DOHH2 (cell line): ENCODE data around the gene CD209.

Experiments
- CTCF ChIP-seq: fragments of 200-600 bp; sonication (generic); IDR thresholded peaks from one replicate; pipeline ENCODE4 v1.5.1; 2014; ENCODE audit warnings: antibody characterized with exemption, mild to moderate bottlenecking, low read depth, low read length; ENCODE audit not compliant: poor library complexity, severe bottlenecking
- EZH2phosphoT487 ChIP-seq: fragments of 200-600 bp; sonication (generic); IDR thresholded peaks from 2 replicates; pipeline ENCODE4 v1.6.1; 2017; ENCODE audit warnings: borderline replicate concordance, mild to moderate bottlenecking, antibody characterized with exemption, low read length, moderate library complexity, mixed read lengths

- TF ChIP-seq CTCF (no peak), EZH2phosphoT487 (no peak)
Observed at GRCh38 chr19:7730286-7731217, 16.8 kb downstream of the CD209 start.
